ENCODE measurements around the gene SPOCK1. TPM values are rescaled to one million over a fixed set of nuclear protein-coding genes. Genes with fewer than 3 reads are reported as not detected.

Gene SPOCK1
- total RNA-seq, 1 experiment from 2014 or later, result 9.8 TPM

DNA sequence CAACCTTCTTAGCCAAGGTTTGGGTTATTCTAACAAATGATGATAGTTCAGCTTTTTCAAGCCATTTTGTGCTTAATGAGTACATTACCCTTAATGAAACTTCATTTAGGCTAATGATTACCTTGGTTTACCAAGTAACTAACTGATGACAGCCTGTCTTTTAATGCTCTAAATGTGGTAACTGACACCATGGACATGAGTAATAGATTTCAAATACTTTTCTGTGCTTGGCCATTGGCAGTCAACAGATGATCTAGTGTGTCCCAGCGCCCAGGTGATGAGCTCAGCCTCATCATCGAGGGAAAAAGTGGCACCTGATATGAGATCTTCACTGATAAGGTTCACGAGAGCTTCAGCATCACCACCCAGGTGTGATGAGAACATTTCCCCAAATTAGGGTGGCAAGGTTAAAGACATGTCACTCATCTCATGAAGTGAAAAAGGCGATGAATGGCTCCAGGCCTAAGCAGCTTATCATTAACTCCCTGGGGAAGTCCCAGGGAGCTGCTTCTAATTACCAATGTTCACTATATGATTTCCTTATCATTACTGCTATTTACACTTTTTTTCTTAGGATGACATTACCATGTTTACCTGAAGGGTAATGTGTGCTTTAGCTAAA, 296.0 kb downstream of the SPOCK1 start:
- DNase-seq, result no peak
- Histone ChIP-seq H3K4me3 (ENCODE audit: low read length) (no peak overlapping the region), H3K4me1 (ENCODE audit: insufficient read depth, low read length) (no peaks in the 10 kb centered on the region), H3K9me2 (replicated peaks; ENCODE audit: low read length) (no peaks in the 10 kb centered on the region), H3K9me3 (ENCODE audit: low read length) (no peaks in the 10 kb centered on the region), H2AFZ (ENCODE audit: low read length) (no peak overlapping the region), H4K20me1 (ENCODE audit: low read length) (no peaks in the 10 kb centered on the region), H3K36me3 (ENCODE audit: low read depth, low read length) (no peaks in the 10 kb centered on the region), H3F3A (ENCODE audit: low read length, unreplicated experiment) (no peaks in the 10 kb centered on the region), H3K27ac (ENCODE audit: low read length) (no peak overlapping the region), H3K27me3 (ENCODE audit: low read length) (no peaks in the 10 kb centered on the region), H3K9ac (ENCODE audit: low read length) (no peak overlapping the region), H3K79me2 (ENCODE audit: low read length) (no peaks in the 10 kb centered on the region), H3K4me2 (ENCODE audit: low read length) (no peak overlapping the region)
- no TSS peak for BruUV-seq (replicated peaks)
- ChIA-PET CTCF (no interaction called here), POLR2A (ENCODE audit: unreplicated experiment) (no interaction called here)
- intact Hi-C loops (cut with micrococcal nuclease), result no loop called here
- no peak for ATAC-seq
- TF ChIP-seq EZH2phosphoT487 (IDR thresholded peaks at IDR 0.05; ENCODE audit: borderline replicate concordance, low read length), result no peak
- TF ChIP-seq, protein P1, sequence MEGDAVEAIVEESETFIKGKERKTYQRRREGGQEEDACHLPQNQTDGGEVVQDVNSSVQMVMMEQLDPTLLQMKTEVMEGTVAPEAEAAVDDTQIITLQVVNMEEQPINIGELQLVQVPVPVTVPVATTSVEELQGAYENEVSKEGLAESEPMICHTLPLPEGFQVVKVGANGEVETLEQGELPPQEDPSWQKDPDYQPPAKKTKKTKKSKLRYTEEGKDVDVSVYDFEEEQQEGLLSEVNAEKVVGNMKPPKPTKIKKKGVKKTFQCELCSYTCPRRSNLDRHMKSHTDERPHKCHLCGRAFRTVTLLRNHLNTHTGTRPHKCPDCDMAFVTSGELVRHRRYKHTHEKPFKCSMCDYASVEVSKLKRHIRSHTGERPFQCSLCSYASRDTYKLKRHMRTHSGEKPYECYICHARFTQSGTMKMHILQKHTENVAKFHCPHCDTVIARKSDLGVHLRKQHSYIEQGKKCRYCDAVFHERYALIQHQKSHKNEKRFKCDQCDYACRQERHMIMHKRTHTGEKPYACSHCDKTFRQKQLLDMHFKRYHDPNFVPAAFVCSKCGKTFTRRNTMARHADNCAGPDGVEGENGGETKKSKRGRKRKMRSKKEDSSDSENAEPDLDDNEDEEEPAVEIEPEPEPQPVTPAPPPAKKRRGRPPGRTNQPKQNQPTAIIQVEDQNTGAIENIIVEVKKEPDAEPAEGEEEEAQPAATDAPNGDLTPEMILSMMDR (conservative IDR thresholded peaks at IDR 0.05; ENCODE audit: low read depth, low read length), result no peak
- no peak for TF ChIP-seq EZH2 (IDR thresholded peaks at IDR 0.05; ENCODE audit: low read length, unreplicated experiment)

GRCh38 chr5:137201876-137202275, 297.2 kb downstream of the SPOCK1 start:
- H3K9me2 ChIP-seq (replicated peaks; ENCODE audit: low read length), result no peaks in the 10 kb centered on the region
- H3F3A ChIP-seq (ENCODE audit: low read length, unreplicated experiment), result no peaks in the 10 kb centered on the region
- no peaks in the 10 kb centered on the region for H3K79me2 ChIP-seq (ENCODE audit: low read length)
- no peak for TF ChIP-seq EZH2 (IDR thresholded peaks at IDR 0.05; ENCODE audit: low read length, unreplicated experiment)
- TF ChIP-seq, protein P1 (conservative IDR thresholded peaks at IDR 0.05; ENCODE audit: low read depth, low read length), result peak; percentile 37; the same call in 1 of the 2 replicates
- TF ChIP-seq EZH2phosphoT487 (IDR thresholded peaks at IDR 0.05; ENCODE audit: borderline replicate concordance, low read length), result no peak
- no peaks in the 10 kb centered on the region for H3K4me1 ChIP-seq (ENCODE audit: insufficient read depth, low read length)
- no peaks in the 10 kb centered on the region for H3K36me3 ChIP-seq (ENCODE audit: low read depth, low read length)
- CTCF ChIA-PET, result interaction anchor here (0.5 kb wide), 1 partner anchor 17 kb away, joined by 4 read pairs; no protein-coding TSS in a partner anchor
- POLR2A ChIA-PET (ENCODE audit: unreplicated experiment), result no interaction called here
- no peaks in the 10 kb centered on the region for H3K27me3 ChIP-seq (ENCODE audit: low read length)
- no peak overlapping the region for H3K27ac ChIP-seq (ENCODE audit: low read length)
- H4K20me1 ChIP-seq (ENCODE audit: low read length), result no peaks in the 10 kb centered on the region
- ATAC-seq (no peak), DNase-seq (peak; percentile 8)
- H2AFZ ChIP-seq (ENCODE audit: low read length), result no peak overlapping the region
- intact Hi-C loops (cut with micrococcal nuclease), result no loop called here
- no peak overlapping the region for H3K9ac ChIP-seq (ENCODE audit: low read length)
- H3K9me3 ChIP-seq (ENCODE audit: low read length), result no peaks in the 10 kb centered on the region
- no TSS peak for BruUV-seq (replicated peaks)
- no peak overlapping the region for H3K4me3 ChIP-seq (ENCODE audit: low read length)
- no peak overlapping the region for H3K4me2 ChIP-seq (ENCODE audit: low read length)

DNA sequence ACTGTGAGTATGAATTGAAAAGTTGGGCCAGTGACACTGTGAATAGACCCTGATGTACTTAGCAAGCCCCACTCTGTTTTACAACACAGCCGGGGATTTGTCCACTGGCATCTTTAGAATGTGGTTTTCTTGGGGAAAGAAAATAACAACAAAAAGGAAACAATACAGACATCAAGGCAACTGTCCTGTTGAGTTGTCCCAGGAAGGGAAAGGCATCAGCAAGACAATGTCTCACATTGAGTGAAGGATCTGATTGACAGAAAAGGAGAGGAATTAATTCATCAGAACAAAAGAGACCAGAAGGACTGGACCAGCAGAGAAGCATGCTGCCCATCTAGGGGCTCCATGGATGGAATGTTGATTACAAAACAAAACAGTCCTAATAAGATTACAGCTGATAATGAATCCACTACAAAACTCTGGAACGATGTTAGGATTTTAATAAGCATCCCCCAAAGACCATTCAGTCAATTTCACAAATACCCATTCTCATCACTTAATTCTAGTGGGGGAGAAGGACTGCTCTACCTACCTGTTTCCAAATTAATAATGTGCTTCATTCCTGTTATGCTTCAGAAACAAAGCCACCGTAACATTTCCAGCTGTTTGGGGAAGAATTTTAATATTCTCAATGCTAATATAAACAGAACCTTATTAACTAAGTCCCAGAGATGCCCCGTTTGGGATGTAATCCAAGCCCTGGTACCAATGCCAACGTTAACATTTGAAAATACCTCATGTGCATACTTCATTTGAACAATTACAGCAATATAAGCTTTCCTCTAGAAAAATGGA, 298.0 kb downstream of the SPOCK1 start:
- Histone ChIP-seq H3K4me3 (ENCODE audit: low read length) (no peak overlapping the region), H3K9me3 (ENCODE audit: low read length) (no peaks in the 10 kb centered on the region), H3K4me2 (ENCODE audit: low read length) (no peak overlapping the region), H3K27ac (ENCODE audit: low read length) (no peak overlapping the region), H3K36me3 (ENCODE audit: low read depth, low read length) (no peaks in the 10 kb centered on the region), H4K20me1 (ENCODE audit: low read length) (no peaks in the 10 kb centered on the region), H2AFZ (ENCODE audit: low read length) (no peak overlapping the region), H3K27me3 (ENCODE audit: low read length) (no peaks in the 10 kb centered on the region), H3K9ac (ENCODE audit: low read length) (no peak overlapping the region), H3F3A (ENCODE audit: low read length, unreplicated experiment) (no peaks in the 10 kb centered on the region), H3K4me1 (ENCODE audit: insufficient read depth, low read length) (no peaks in the 10 kb centered on the region), H3K9me2 (replicated peaks; ENCODE audit: low read length) (no peaks in the 10 kb centered on the region), H3K79me2 (ENCODE audit: low read length) (no peaks in the 10 kb centered on the region)
- POLR2A ChIA-PET (ENCODE audit: unreplicated experiment), result no interaction called here
- CTCF ChIA-PET, result interaction anchor here (0.5 kb wide), 1 partner anchor 18 kb away, joined by 4 read pairs; no protein-coding TSS in a partner anchor
- no peak for DNase-seq
- BruUV-seq (replicated peaks), result no TSS peak
- TF ChIP-seq EZH2 (IDR thresholded peaks at IDR 0.05; ENCODE audit: low read length, unreplicated experiment), result no peak
- TF ChIP-seq EZH2phosphoT487 (IDR thresholded peaks at IDR 0.05; ENCODE audit: borderline replicate concordance, low read length), result no peak
- TF ChIP-seq, protein P1 (conservative IDR thresholded peaks at IDR 0.05; ENCODE audit: low read depth, low read length), result no peak
- intact Hi-C loops (cut with micrococcal nuclease), result no loop called here
- ATAC-seq, result no peak
